IMR-90 (cell line): ENCODE results near the gene FHL2. TPM values are rescaled to one million over a fixed set of nuclear protein-coding genes. Genes with fewer than 3 reads are reported as not detected.

Experiments used
- ATAC-seq: fragments of 200-7000 bp; cut with Tn5 transposase; 2 replicates; pipeline ENCODE4 v1.9.1; 2020; ENCODE audit warnings: low read depth, mild to moderate bottlenecking, moderate library complexity
- BruUV-seq: library from RNA; stranded (reverse); fragments of 400-500 nt; replicated peaks from 2 replicates; lab custom pipeline; 2021; lab: Mats Ljungman, UMichigan
- CTCF ChIA-PET: fragments of 300-600 bp; formaldehyde crosslinking; extraction: SDS; loops from one replicate; lab custom pipeline; 2021; ENCODE audit warnings: antibody characterized with exemption; lab: Yijun Ruan, JAX
- POLR2A ChIA-PET: fragments of 300-600 bp; sonication (Branson Sonifier 250); formaldehyde crosslinking; loops from one replicate; lab custom pipeline; 2022; ENCODE audit warnings: antibody characterized with exemption; ENCODE audit not compliant: unreplicated experiment; lab: Charles Lee
- DNase-seq: peaks from one replicate; pipeline ENCODE4 v3.0.0; 2013
- H2AFZ ChIP-seq: replicated peaks from 2 replicates; pipeline ENCODE3; 2013; ENCODE audit warnings: low read length, mild to moderate bottlenecking; ENCODE audit not compliant: poor library complexity
- H2AK5ac ChIP-seq: 2 replicates; pipeline ENCODE4 v1.6.1; 2013; ENCODE audit warnings: low read depth, low read length, inconsistent platforms
- H2AK9ac ChIP-seq: replicated peaks from 2 replicates; pipeline ENCODE3; 2013; ENCODE audit warnings: mild to moderate bottlenecking, low read depth, low read length, moderate library complexity; ENCODE audit not compliant: poor library complexity
- H2BK120ac ChIP-seq: 2 replicates; pipeline ENCODE4 v1.6.1; 2013; ENCODE audit warnings: low read depth, low read length, inconsistent platforms
- H2BK15ac ChIP-seq: 3 replicates; pipeline ENCODE4 v1.6.1; 2013; ENCODE audit warnings: low read depth, low read length, inconsistent platforms
- H2BK20ac ChIP-seq: 2 replicates; pipeline ENCODE4 v1.6.1; 2013; ENCODE audit warnings: low read depth, mild to moderate bottlenecking, inconsistent platforms, low read length, moderate library complexity
- H2BK5ac ChIP-seq: 2 replicates; pipeline ENCODE4 v1.6.1; 2013; ENCODE audit warnings: mild to moderate bottlenecking, low read depth, low read length, inconsistent platforms; ENCODE audit not compliant: poor library complexity, severe bottlenecking
- H3K14ac ChIP-seq: replicated peaks from 2 replicates; pipeline ENCODE4 v1.6.1; 2013; ENCODE audit warnings: low read depth, low read length, inconsistent platforms
- H3K18ac ChIP-seq: 2 replicates; pipeline ENCODE4 v1.6.1; 2013; ENCODE audit warnings: low read depth, low read length, control low read depth
- H3K23ac ChIP-seq: 2 replicates; pipeline ENCODE4 v1.6.1; 2013; ENCODE audit warnings: low read depth, low read length, inconsistent platforms
- H3K27ac ChIP-seq: 2 replicates; pipeline ENCODE4 v1.5.1; 2013; ENCODE audit warnings: mild to moderate bottlenecking, control low read depth, low read length; ENCODE audit not compliant: insufficient read depth
- H3K27me3 ChIP-seq: 2 replicates; pipeline ENCODE4 v1.6.1; 2013; ENCODE audit warnings: low read length; ENCODE audit not compliant: control insufficient read depth, insufficient read depth
- H3K36me3 ChIP-seq: 2 replicates; pipeline ENCODE4 v1.6.1; 2013; ENCODE audit warnings: low read length, mixed read lengths; ENCODE audit not compliant: control insufficient read depth, insufficient read depth
- H3K4ac ChIP-seq: 2 replicates; pipeline ENCODE4 v1.6.1; 2013; ENCODE audit warnings: low read depth, low read length, inconsistent platforms
- H3K4me1 ChIP-seq: 2 replicates; pipeline ENCODE4 v1.6.1; 2013; ENCODE audit warnings: low read length, mixed read lengths; ENCODE audit not compliant: control insufficient read depth, insufficient read depth
- H3K4me2 ChIP-seq: 2 replicates; pipeline ENCODE4 v1.6.1; 2013; ENCODE audit warnings: low read depth, mild to moderate bottlenecking, control low read depth, low read length, moderate library complexity
- H3K4me3 ChIP-seq: 2 replicates; pipeline ENCODE4 v1.5.1; 2013; ENCODE audit warnings: low read depth, mild to moderate bottlenecking, control low read depth, low read length, moderate library complexity; ENCODE audit not compliant: insufficient read depth
- H3K56ac ChIP-seq: 2 replicates; pipeline ENCODE4 v1.6.1; 2013; ENCODE audit warnings: low read length, inconsistent platforms; ENCODE audit not compliant: insufficient read depth; ENCODE audit errors: extremely low read depth
- H3K79me1 ChIP-seq, 2 experiments: 2 replicates each; pipeline ENCODE4 v1.6.1; 2013; ENCODE audit warnings: low read length in 2 of 2, inconsistent platforms in 1 of 2, low read depth in 1 of 2
- H3K9ac ChIP-seq: 2 replicates; pipeline ENCODE4 v1.6.1; 2013; ENCODE audit warnings: low read depth, low read length, control low read depth
- H3K9me1 ChIP-seq: 2 replicates; pipeline ENCODE4 v1.6.1; 2013; ENCODE audit warnings: low read length, inconsistent platforms; ENCODE audit not compliant: insufficient read depth
- H3K9me3 ChIP-seq: 2 replicates; pipeline ENCODE4 v1.6.1; 2013; ENCODE audit warnings: low read length; ENCODE audit not compliant: control insufficient read depth, insufficient read depth
- H4K20me1 ChIP-seq: 2 replicates; pipeline ENCODE4 v1.6.1; 2013; ENCODE audit warnings: low read length, inconsistent platforms; ENCODE audit not compliant: insufficient read depth
- H4K5ac ChIP-seq: 2 replicates; pipeline ENCODE4 v1.6.1; 2013; ENCODE audit warnings: mild to moderate bottlenecking, low read depth, low read length, control low read depth
- H4K8ac ChIP-seq, 2 experiments: 2 replicates each; pipeline ENCODE4 v1.6.1; 2013; ENCODE audit warnings: low read depth in 2 of 2, low read length in 2 of 2, control low read depth in 1 of 2, inconsistent platforms in 1 of 2
- H4K91ac ChIP-seq: 2 replicates; pipeline ENCODE4 v1.6.1; 2013; ENCODE audit warnings: low read depth, low read length, inconsistent platforms; ENCODE audit not compliant: insufficient read depth
- BHLHE40 ChIP-seq: fragments of 150-350 bp; IDR thresholded peaks from 2 replicates; pipeline ENCODE4 v1.6.1; 2016; ENCODE audit warnings: mild to moderate bottlenecking, low read depth, low read length
- CEBPB ChIP-seq: IDR thresholded peaks from 2 replicates; pipeline ENCODE4 v1.6.1; 2012; ENCODE audit warnings: low read depth, low read length, improper control_type of control experiment
- CHD1 ChIP-seq: IDR thresholded peaks from 2 replicates; pipeline ENCODE4 v1.6.1; 2012; ENCODE audit warnings: low read depth, low read length, improper control_type of control experiment
- CTCF ChIP-seq: conservative IDR thresholded peaks from 2 replicates; pipeline ENCODE4 v1.5.1; 2012; ENCODE audit warnings: mild to moderate bottlenecking, low read depth, low read length, improper control_type of control experiment
- FOS ChIP-seq: fragments of 150-350 bp; IDR thresholded peaks from 2 replicates; pipeline ENCODE4 v1.6.1; 2016; ENCODE audit warnings: low read depth, low read length
- MAFK ChIP-seq: IDR thresholded peaks from 2 replicates; pipeline ENCODE4 v1.6.1; 2012; ENCODE audit warnings: low read depth, low read length, improper control_type of control experiment
- NFE2L2 ChIP-seq: fragments of 150-350 bp; IDR thresholded peaks from 2 replicates; pipeline ENCODE4 v1.6.1; 2016; ENCODE audit warnings: low read depth, mild to moderate bottlenecking, low read length
- POLR2A ChIP-seq: IDR thresholded peaks from 2 replicates; pipeline ENCODE4 v1.6.1; 2012; ENCODE audit warnings: mild to moderate bottlenecking, low read depth, low read length
- RAD21 ChIP-seq: IDR thresholded peaks from 2 replicates; pipeline ENCODE4 v1.6.1; 2012; ENCODE audit warnings: low read length, improper control_type of control experiment
- RCOR1 ChIP-seq: IDR thresholded peaks from 2 replicates; pipeline ENCODE4 v1.6.1; 2012; ENCODE audit warnings: mild to moderate bottlenecking, low read length, improper control_type of control experiment; ENCODE audit not compliant: insufficient replicate concordance
- RFX5 ChIP-seq: IDR thresholded peaks from 2 replicates; pipeline ENCODE4 v1.8.0; 2012; ENCODE audit warnings: low read depth, mild to moderate bottlenecking, low read length, moderate library complexity
- SMC3 ChIP-seq: fragments of 150-350 bp; IDR thresholded peaks from 2 replicates; pipeline ENCODE4 v1.6.1; 2016; ENCODE audit warnings: low read depth, mild to moderate bottlenecking, antibody characterized with exemption, low read length, moderate library complexity
- WGBS, 2 experiments: methylation state at CpG; one replicate each; pipeline versions ENCODE4 v1.1.5 to v1.1.7; 2013; ENCODE audit warnings: missing lambda C conversion rate in 2 of 2; ENCODE audit not compliant: insufficient read length in 1 of 2; ENCODE audit errors: extremely low coverage in 2 of 2; 5-methylcytosine and 5-hydroxymethylcytosine counted together
- dilution Hi-C: fragments of 300-500 bp; cut with HindIII; formaldehyde crosslinking; loops from one replicate; pipeline ENCODE4 v1.14.3; 2018; ENCODE audit warnings: low sequenced_read_pairs; ENCODE audit not compliant: unreplicated experiment
- in situ Hi-C: fragments of 300-500 bp; cut with MboI; formaldehyde crosslinking; loops from 3 replicates; pipeline ENCODE4 v1.14.3; 2019; ENCODE audit warnings: low sequenced_read_pairs, inconsistent platforms, mixed read lengths
- intact Hi-C: fragments of 100-400 bp; cut with micrococcal nuclease; formaldehyde crosslinking; loops from 2 replicates; pipeline ENCODE4 v1.10.0; 2022
- polyA plus RNA-seq, 3 experiments: library from polyadenylated mRNA; depleted of rRNA; stranded (reverse); fragments of >200 nt; gene quantifications; 2 replicates each; pipeline ENCODE4 v1.2.3, GENCODE V29; 2012; ENCODE audit warnings: low replicate concordance in 1 of 3
- total RNA-seq: library from RNA; depleted of rRNA; stranded (reverse); fragments of >200 nt; gene quantifications from 2 replicates; pipeline ENCODE4 v1.2.3, GENCODE V29; 2012
- TF ChIP-seq, protein P1 (sequence below): fragments of 150-350 bp; IDR thresholded peaks from 2 replicates; pipeline ENCODE4 v1.6.1; 2017; ENCODE audit warnings: mild to moderate bottlenecking, antibody characterized with exemption, low read length, low read depth

Gene FHL2
- total and polyA plus RNA-seq, 2 of the 4 experiments (the other 2 are of a cell fraction): 464 to 550 TPM

DNA sequence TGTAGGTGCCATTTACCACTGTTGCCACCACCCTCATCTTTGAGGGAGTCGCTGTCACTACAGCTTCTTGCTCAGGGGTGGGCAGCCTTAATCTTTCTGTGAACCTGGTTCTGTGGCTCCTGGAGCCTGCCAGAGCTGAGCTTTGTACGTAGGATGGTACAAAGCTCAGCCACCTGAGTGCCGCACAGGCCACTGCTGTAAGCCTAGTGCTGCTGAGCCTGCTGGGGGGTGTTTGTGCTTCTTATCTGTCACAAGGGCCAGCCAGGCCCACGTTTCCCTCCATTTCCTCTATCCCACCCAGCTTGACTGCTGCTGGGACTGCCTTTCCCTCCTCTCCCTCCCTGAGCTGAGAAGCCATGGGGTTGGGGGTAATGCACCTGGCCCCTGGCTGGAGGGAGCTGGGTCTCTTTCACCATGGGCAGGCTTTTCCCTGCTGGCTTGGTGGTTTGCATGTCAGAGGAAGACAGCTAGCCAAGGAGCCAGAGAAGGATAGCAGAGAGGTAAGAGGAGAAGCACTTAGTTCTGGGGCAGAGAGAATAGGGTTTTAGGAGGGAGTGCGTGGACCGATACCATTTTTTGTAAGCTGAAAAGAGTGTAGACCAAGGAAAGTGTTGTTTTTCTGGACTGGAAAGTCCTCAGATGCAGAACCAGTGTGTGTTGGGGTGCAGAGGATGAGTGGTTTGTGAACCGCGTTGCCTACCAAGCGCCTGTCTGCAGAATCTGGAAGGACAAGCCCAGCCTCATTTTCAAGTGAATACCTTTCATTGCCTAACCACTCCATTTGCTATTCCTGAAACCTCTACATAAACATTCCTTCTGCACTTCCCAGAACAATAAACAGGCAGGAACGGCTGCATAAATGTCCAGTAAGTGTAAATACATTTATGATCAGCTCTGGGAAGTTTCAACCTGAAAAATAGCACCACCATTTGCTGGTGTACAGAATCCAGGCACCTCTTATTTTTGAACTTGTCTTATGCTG, 45.1 kb upstream of the FHL2 start (continued):
- no peak for TF ChIP-seq FOS

DNA sequence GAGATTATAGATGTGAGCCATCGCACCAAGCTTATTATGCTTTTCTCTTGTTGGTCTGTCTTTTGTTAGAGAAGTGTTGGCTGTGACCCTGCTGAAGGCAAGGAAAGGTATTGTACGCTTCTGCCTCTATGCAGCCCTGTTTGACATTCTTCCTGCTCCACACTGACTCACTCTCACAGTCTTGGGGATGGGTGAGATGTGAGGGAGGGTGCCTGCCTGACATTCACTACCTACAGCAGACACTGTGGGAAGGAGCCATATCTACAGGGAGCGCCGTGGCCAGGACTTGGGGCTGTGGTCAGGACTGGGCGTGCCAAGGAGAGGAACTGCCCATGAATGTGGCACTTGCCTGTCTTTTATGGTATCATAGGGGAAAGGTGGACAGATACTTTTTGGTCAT, 43.9 kb upstream of the FHL2 start:
- peak overlapping the region; percentile 43 for H3K4ac ChIP-seq
- ChIA-PET POLR2A (no interaction called here), CTCF (no interaction called here)
- no peak overlapping the region for H2AFZ ChIP-seq
- H3K56ac ChIP-seq: no peak overlapping the region
- peaks cover 20% of the 10 kb centered on the region for H3K9me1 ChIP-seq
- ATAC-seq (no peak), DNase-seq (no peak)
- H3K14ac ChIP-seq: no peak overlapping the region; the same call in 1 of the 2 replicates
- 0 out of 4 replicates have a peak, but pooled peaks cover 0 to 4% of the 10 kb centered on the region in 2 experiments for H3K79me1 ChIP-seq
- peak overlapping the region; percentile 40 for H2BK20ac ChIP-seq
- peak overlapping the region; percentile 84; the same call in 2 of the 3 replicates for H2BK15ac ChIP-seq
- H2AK5ac ChIP-seq: peak overlapping the region; percentile 77
- peak overlapping the region; percentile 8; the same call in 1 of the 2 replicates for H3K27ac ChIP-seq
- H3K23ac ChIP-seq: no peak overlapping the region
- no peak overlapping the region for H2BK5ac ChIP-seq
- peaks cover 23% of the 10 kb centered on the region for H3K4me1 ChIP-seq
- peaks cover 4% of the 10 kb centered on the region; the same call in 1 of the 2 replicates for H4K20me1 ChIP-seq
- peak overlapping the region; percentile 69 for H2BK120ac ChIP-seq
- H3K27me3 ChIP-seq: peaks cover 14% of the 10 kb centered on the region
- intact Hi-C loops (no loop called here), dilution Hi-C loops (no loop called here), in situ Hi-C loops (no loop called here)
- peak overlapping the region in 1 of 2 experiments; percentile 20; a peak in 1 of 4 replicates for H4K8ac ChIP-seq
- no peak overlapping the region for H3K4me2 ChIP-seq
- H3K18ac ChIP-seq: peak overlapping the region; percentile 33
- no TSS peak for BruUV-seq
- H2AK9ac ChIP-seq: no peak overlapping the region
- WGBS, 2 experiments: 100% methylated on average over 1 of the region's 5 CpGs; no CpG with 5 or more reads in 1 of the 2 experiments
- TF ChIP-seq CEBPB (no peak), CTCF (no peak), POLR2A (no peak), MAFK (no peak), FOS (no peak), CHD1 (no peak), RCOR1 (no peak), RAD21 (no peak), BHLHE40 (no peak), NFE2L2 (no peak), RFX5 (no peak), SMC3 (no peak)
- TF ChIP-seq, protein P1, sequence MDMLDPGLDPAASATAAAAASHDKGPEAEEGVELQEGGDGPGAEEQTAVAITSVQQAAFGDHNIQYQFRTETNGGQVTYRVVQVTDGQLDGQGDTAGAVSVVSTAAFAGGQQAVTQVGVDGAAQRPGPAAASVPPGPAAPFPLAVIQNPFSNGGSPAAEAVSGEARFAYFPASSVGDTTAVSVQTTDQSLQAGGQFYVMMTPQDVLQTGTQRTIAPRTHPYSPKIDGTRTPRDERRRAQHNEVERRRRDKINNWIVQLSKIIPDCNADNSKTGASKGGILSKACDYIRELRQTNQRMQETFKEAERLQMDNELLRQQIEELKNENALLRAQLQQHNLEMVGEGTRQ: no peak
- no peak overlapping the region for H3K4me3 ChIP-seq
- no peaks in the 10 kb centered on the region for H3K36me3 ChIP-seq
- no peaks in the 10 kb centered on the region for H3K9me3 ChIP-seq
- no peak overlapping the region for H3K9ac ChIP-seq
- H4K5ac ChIP-seq: peak overlapping the region; percentile 43; the same call in 1 of the 2 replicates
- peak overlapping the region; percentile 6; the same call in 1 of the 2 replicates for H4K91ac ChIP-seq
